K562 (cell line): Measurements from ENCODE around the gene TFAP2E. TPM values are rescaled to one million over a fixed set of nuclear protein-coding genes. Genes with fewer than 3 reads are reported as not detected.

ENCODE experiments used
- ATAC-seq: fragments of 200-7000 bp; cut with Tn5 transposase; 3 replicates; pipeline ENCODE4 v1.9.1; 2020; ENCODE audit warnings: moderate library complexity
- BruUV-seq: library from RNA; stranded (reverse); fragments of 400-500 nt; replicated peaks from 2 replicates; lab custom pipeline; 2021; lab: Mats Ljungman, UMichigan
- CTCF ChIA-PET: fragments of 300-600 bp; formaldehyde crosslinking; extraction: SDS; loops from one replicate; lab custom pipeline; 2021; ENCODE audit warnings: low intra/inter-chr PET ratio; lab: Yijun Ruan, JAX
- POLR2A ChIA-PET: fragments of 300-600, 350-650 bp; sonication (Branson Sonifier 250); formaldehyde crosslinking; extraction: SDS; loops from one replicate; lab custom pipeline; 2021; ENCODE audit warnings: antibody characterized with exemption, inconsistent platforms; lab: Yijun Ruan, JAX
- DNase-seq, 4 experiments: peaks; one replicate each; pipeline versions ENCODE4 v3.0.0 to v3.0.0-alpha.2; 2011 to 2018; ENCODE audit warnings: low spot score in 3 of 4, mixed read lengths in 3 of 4; ENCODE audit errors: extremely low read depth in 1 of 4
- FAIRE-seq: peaks from 2 replicates; lab custom pipeline; 2011; peaks lifted over from hg19 to GRCh38; lab: Jason Lieb, UNC
- H2AFZ ChIP-seq: 2 replicates; pipeline ENCODE4 v1.6.0; 2011; ENCODE audit warnings: low read depth, low read length, control low read depth, inconsistent platforms
- H3K27ac ChIP-seq: fragments of 200-600 bp; 3 replicates; pipeline ENCODE4 v1.8.0; 2011; ENCODE audit warnings: low read depth, mild to moderate bottlenecking, control low read depth, inconsistent platforms, low read length, moderate library complexity, mixed read lengths; ENCODE audit errors: extremely low read depth
- H3K27me3 ChIP-seq, 2 experiments: fragments of 300-600 bp in 1 of 2; 2 replicates in 1 of 2; 3 replicates in 1 of 2; pipeline versions ENCODE4 v1.6.0 to v1.8.0; 2011; ENCODE audit warnings: inconsistent platforms in 2 of 2, low read length in 2 of 2, mild to moderate bottlenecking in 1 of 2, mixed read lengths in 1 of 2, moderate library complexity in 1 of 2; ENCODE audit not compliant: control insufficient read depth in 2 of 2, insufficient read depth in 2 of 2
- H3K36me3 ChIP-seq: fragments of 300-600 bp; 3 replicates; pipeline ENCODE4 v1.8.0; 2011; ENCODE audit warnings: mild to moderate bottlenecking, low read length, inconsistent platforms; ENCODE audit not compliant: control insufficient read depth, insufficient read depth
- H3K4me1 ChIP-seq, 2 experiments: fragments of 200-600 bp in 1 of 2; replicated peaks in 1 of 2; 2 replicates in 1 of 2; 3 replicates in 1 of 2; pipeline versions ENCODE4 v1.5.1 to v1.8.0; 2011; ENCODE audit warnings: inconsistent platforms in 2 of 2, low read length in 2 of 2, mild to moderate bottlenecking in 1 of 2, mixed read lengths in 1 of 2, moderate library complexity in 1 of 2; ENCODE audit not compliant: control insufficient read depth in 2 of 2, insufficient read depth in 2 of 2
- H3K4me2 ChIP-seq: 2 replicates; pipeline ENCODE4 v1.6.1; 2011; ENCODE audit warnings: low read length, control low read depth, inconsistent platforms, mixed read lengths; ENCODE audit not compliant: insufficient read depth
- H3K4me3 ChIP-seq: fragments of 200-600 bp; sonication (generic), shearing (Covaris generic); 2 replicates; pipeline ENCODE4 v1.5.1; 2016; ENCODE audit warnings: control low read depth, inconsistent platforms
- H3K79me2 ChIP-seq: fragments of 200-600 bp; 3 replicates; pipeline ENCODE4 v1.8.0; 2011; ENCODE audit warnings: low read length, inconsistent platforms; ENCODE audit not compliant: control insufficient read depth, insufficient read depth
- H3K9ac ChIP-seq, 2 experiments: 2 replicates each; pipeline versions ENCODE4 v1.6.0 to v1.6.1; 2011; ENCODE audit warnings: low read depth in 2 of 2, low read length in 2 of 2, control low read depth in 1 of 2, inconsistent platforms in 1 of 2, mild to moderate bottlenecking in 1 of 2, mixed read lengths in 1 of 2; ENCODE audit not compliant: insufficient read depth in 1 of 2
- H3K9me1 ChIP-seq: one replicate; pipeline ENCODE4 v1.6.0; 2011; ENCODE audit warnings: inconsistent platforms, mild to moderate bottlenecking, low read length, moderate library complexity; ENCODE audit not compliant: control insufficient read depth, insufficient read depth
- H3K9me3 ChIP-seq: replicated peaks from 2 replicates; pipeline ENCODE4 v1.5.1; 2011; ENCODE audit warnings: low read depth, low read length, inconsistent platforms; ENCODE audit not compliant: control insufficient read depth, insufficient read depth
- H4K20me1 ChIP-seq: replicated peaks from 2 replicates; pipeline ENCODE4 v1.6.1; 2011; ENCODE audit warnings: low read length, inconsistent platforms, mixed read lengths; ENCODE audit not compliant: control insufficient read depth, insufficient read depth
- BRD4 ChIP-seq: fragments of 200-600 bp; sonication (generic); IDR thresholded peaks from 2 replicates; pipeline ENCODE4 v1.6.1; 2017; ENCODE audit warnings: inconsistent platforms
- CTBP1 ChIP-seq: fragments of 450-650 bp; IDR thresholded peaks from 2 replicates; pipeline ENCODE4 v1.6.1; 2016; ENCODE audit warnings: borderline replicate concordance
- FOSL1 ChIP-seq: fragments of 200-800 bp; sonication (Bioruptor generic); conservative IDR thresholded peaks from 2 replicates; pipeline ENCODE4 v1.6.1; 2016; ENCODE audit warnings: missing genetic modification characterization, missing compliant biosample characterization
- HMG20A ChIP-seq: fragments of 450-650 bp; formaldehyde crosslinking; conservative IDR thresholded peaks from 2 replicates; pipeline ENCODE4 v1.4.0; 2020; ENCODE audit warnings: mild to moderate bottlenecking, mixed read lengths
- RFX1 ChIP-seq: fragments of 450-650 bp; IDR thresholded peaks from 2 replicates; pipeline ENCODE4 v1.6.1; 2016; ENCODE audit warnings: mild to moderate bottlenecking, moderate library complexity
- SIN3A ChIP-seq, 2 experiments: fragments of 150-350 bp in 1 of 2; IDR thresholded peaks; 2 replicates each; pipeline ENCODE4 v1.6.1; 2011 to 2016; ENCODE audit warnings: borderline replicate concordance in 2 of 2, low read depth in 2 of 2, low read length in 2 of 2, mild to moderate bottlenecking in 2 of 2, moderate library complexity in 2 of 2; ENCODE audit not compliant: control insufficient read depth in 1 of 2
- SMARCE1 ChIP-seq: fragments of 450-650 bp; IDR thresholded peaks from 2 replicates; pipeline ENCODE4 v1.7.1; 2016; ENCODE audit warnings: mild to moderate bottlenecking
- STAT5B ChIP-seq: fragments of 250-450 bp; sonication (Bioruptor Pico); IDR thresholded peaks from 2 replicates; pipeline ENCODE4 v1.8.0; 2021; ENCODE audit warnings: mild to moderate bottlenecking, inconsistent platforms
- TAF15 ChIP-seq: fragments of 200-400 bp; formaldehyde crosslinking; IDR thresholded peaks from 2 replicates; pipeline ENCODE4 v1.6.1; 2017; ENCODE audit warnings: mild to moderate bottlenecking, low read depth, low read length, moderate library complexity
- ZKSCAN3 ChIP-seq: fragments of 250-450 bp; sonication (Bioruptor Pico); IDR thresholded peaks from 2 replicates; pipeline ENCODE4 v1.4.0; 2020
- WGBS: fragments of 100-300 bp; shearing (Covaris generic); methylation state at CpG from one replicate; pipeline ENCODE4 v1.1.6; 2016; ENCODE audit warnings: low coverage, mixed read lengths; ENCODE audit not compliant: insufficient coverage; ENCODE audit errors: missing lambda C conversion rate; 5-methylcytosine and 5-hydroxymethylcytosine counted together
- in situ Hi-C: fragments of 300-500 bp; cut with MboI; formaldehyde crosslinking; loops from 4 replicates; pipeline ENCODE4 v1.15.0; 2018; ENCODE audit warnings: inconsistent platforms, mixed read lengths
- intact Hi-C: fragments of 100-400 bp; cut with micrococcal nuclease; formaldehyde crosslinking; loops from 2 replicates; pipeline ENCODE4 v1.14.2; 2022
- polyA plus RNA-seq, 8 experiments: library from polyadenylated mRNA; depleted of rRNA in 4 of 8; stranded (reverse) in 5 of 8; unstranded in 3 of 8; fragments of >200 nt; fragmentation: Nextera tagmentation in 2 of 8; fragmentation: Illumina TruSeq in 1 of 8; extraction: Ambion mirVana in 2 of 8; extraction: Trizol in 1 of 8; gene quantifications; 2 replicates each; pipeline versions ENCODE4 v1.2.1 to v1.2.3, GENCODE V29; 2011 to 2014; ENCODE audit warnings: inconsistent platforms in 1 of 8, missing spikeins in 1 of 8
- total RNA-seq, 7 experiments: library from RNA; depleted of rRNA in 6 of 7; stranded (reverse); fragments of >200 nt in 6 of 7; fragmentation: Illumina TruSeq in 2 of 7; extraction: Trizol in 2 of 7; gene quantifications; 2 replicates each; pipeline versions ENCODE4 v1.2.1 to v1.2.3, GENCODE V29; 2011 to 2021; ENCODE audit warnings: low replicate concordance in 1 of 7
- TF ChIP-seq, protein P1 (sequence below): fragments of 200-800 bp; sonication (Bioruptor generic); IDR thresholded peaks from 2 replicates; pipeline ENCODE4 v1.6.1; 2017; ENCODE audit warnings: missing genetic modification characterization, missing compliant biosample characterization
- TF ChIP-seq, protein P2 (sequence below), 3 experiments: fragments of 200-800 bp in 1 of 3; sonication (Bioruptor generic) in 1 of 3; sonication (generic) in 1 of 3; formaldehyde crosslinking in 1 of 3; IDR thresholded peaks; 2 replicates each; pipeline versions ENCODE4 v1.6.1 to v1.8.0; 2016 to 2022; ENCODE audit warnings: mild to moderate bottlenecking in 2 of 3, missing compliant biosample characterization in 2 of 3, missing genetic modification characterization in 2 of 3, missing genetic modification reagents in 1 of 3

The TFAP2E gene
- total and polyA plus RNA-seq, 9 of the 15 experiments (the other 6 are each of a cell fraction or from before 2014, with no cell fraction given), result 0.03 to 0.11 (median 0.07) TPM; not detected in 4

DNA sequence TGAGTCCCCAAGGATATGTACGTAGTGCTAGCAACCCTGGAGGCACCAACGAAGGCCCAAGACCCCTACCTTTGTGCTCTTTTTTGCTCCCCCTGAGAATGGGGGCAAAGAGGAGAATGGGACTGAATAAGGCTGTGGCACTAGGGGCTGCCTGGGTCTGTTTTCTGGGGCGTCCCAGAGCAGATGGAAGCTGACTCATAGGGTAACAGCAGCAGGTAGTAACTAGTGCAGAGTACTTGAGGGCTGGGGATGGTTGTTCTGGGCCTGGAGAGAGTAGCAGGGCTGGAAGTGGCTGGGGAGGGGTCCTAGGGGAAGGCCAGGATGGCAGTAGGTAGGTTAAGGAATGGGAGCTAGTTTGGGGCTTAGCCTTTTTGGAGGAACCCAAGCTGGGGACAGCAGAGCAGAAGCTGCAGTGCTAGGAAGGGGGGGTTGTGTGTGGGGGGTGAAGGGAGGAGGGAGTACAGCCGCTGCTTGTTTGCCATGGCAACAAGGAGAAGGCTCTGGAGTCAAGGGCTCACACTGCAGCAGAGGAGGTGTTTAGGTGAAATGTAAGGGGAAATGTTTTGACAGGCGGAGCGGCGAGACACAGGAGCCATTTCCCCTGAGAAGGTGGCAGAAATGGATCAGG, 13.7 kb upstream of the TFAP2E start:
- peaks cover 39% of the 10 kb centered on the region for H3K79me2 ChIP-seq
- WGBS, result 79% methylated on average over 7 of the region's 7 CpGs
- CTCF ChIA-PET, result no interaction called here
- no peaks in the 10 kb centered on the region for H3K27me3 ChIP-seq
- H3K36me3 ChIP-seq, result peaks cover 42% of the 10 kb centered on the region; the same call in 2 of the 3 replicates
- no peak overlapping the region for H3K9ac ChIP-seq
- peak in 1 of 4 experiments; percentile 28 for DNase-seq
- TF ChIP-seq TAF15 (no peak), SMARCE1 (no peak), FOSL1 (tag) (no peak), ZKSCAN3 (CRISPR knock-in tag) (no peak), SIN3A (IDR thresholded peaks at IDR 0.05; ENCODE audit: borderline replicate concordance in 2 of 2, control insufficient read depth in 1 of 2, low read depth in 2 of 2, low read length in 2 of 2) (no peak), BRD4 (no peak), HMG20A (no peak), RFX1 (peak; percentile 76; the same call in 1 of the 2 replicates), STAT5B (CRISPR knock-in tag) (no peak), CTBP1 (no peak)
- TF ChIP-seq, protein P1, sequence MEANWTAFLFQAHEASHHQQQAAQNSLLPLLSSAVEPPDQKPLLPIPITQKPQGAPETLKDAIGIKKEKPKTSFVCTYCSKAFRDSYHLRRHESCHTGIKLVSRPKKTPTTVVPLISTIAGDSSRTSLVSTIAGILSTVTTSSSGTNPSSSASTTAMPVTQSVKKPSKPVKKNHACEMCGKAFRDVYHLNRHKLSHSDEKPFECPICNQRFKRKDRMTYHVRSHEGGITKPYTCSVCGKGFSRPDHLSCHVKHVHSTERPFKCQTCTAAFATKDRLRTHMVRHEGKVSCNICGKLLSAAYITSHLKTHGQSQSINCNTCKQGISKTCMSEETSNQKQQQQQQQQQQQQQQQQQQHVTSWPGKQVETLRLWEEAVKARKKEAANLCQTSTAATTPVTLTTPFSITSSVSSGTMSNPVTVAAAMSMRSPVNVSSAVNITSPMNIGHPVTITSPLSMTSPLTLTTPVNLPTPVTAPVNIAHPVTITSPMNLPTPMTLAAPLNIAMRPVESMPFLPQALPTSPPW (CRISPR knock-in tag), result peak; percentile 42; the same call in 1 of the 2 replicates
- TF ChIP-seq, protein P2, sequence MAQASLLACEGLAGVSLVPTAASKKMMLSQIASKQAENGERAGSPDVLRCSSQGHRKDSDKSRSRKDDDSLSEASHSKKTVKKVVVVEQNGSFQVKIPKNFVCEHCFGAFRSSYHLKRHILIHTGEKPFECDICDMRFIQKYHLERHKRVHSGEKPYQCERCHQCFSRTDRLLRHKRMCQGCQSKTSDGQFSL (CRISPR knock-in tag; IDR thresholded peaks at IDR 0.05), result no peak; the same call in none of the 2 replicates
- TF ChIP-seq, protein P2 (tag; IDR thresholded peaks at IDR 0.05), result peak in 1 of 2 experiments; percentile 39; a peak in 1 of 4 replicates
- TF ChIP-seq, all 486 proteins: peak for 3
- ATAC-seq (no peak), FAIRE-seq (no peak)
- 0 out of 2 replicates have a peak, but pooled peaks cover 10% of the 10 kb centered on the region for H4K20me1 ChIP-seq
- no peaks in the 10 kb centered on the region for H3K9me1 ChIP-seq
- H3K4me3 ChIP-seq, result no peak overlapping the region
- intact Hi-C loops (loop anchor here (5.0 kb wide), 2 partner anchors 367 to 702 kb away; partner anchors contain the start of genes SFPQ and SMIM12), in situ Hi-C loops (no loop called here)
- H3K27ac ChIP-seq, result no peak overlapping the region
- no TSS peak for BruUV-seq
- no peak overlapping the region for H3K4me2 ChIP-seq
- no peaks in the 10 kb centered on the region for H3K9me3 ChIP-seq
- peaks cover 17 to 41% of the 10 kb centered on the region in 2 experiments for H3K4me1 ChIP-seq
- POLR2A ChIA-PET, result interaction anchor here (0.7 to 1.5 kb wide), 3 partner anchors 9 to 210 kb away, joined by 3 to 10 read pairs (median 3); partner anchors contain the start of gene CLSPN
- H2AFZ ChIP-seq, result no peak overlapping the region
